AG04450 (cell line): ENCODE results near the gene DENND6B. TPM values are rescaled to one million over a fixed set of nuclear protein-coding genes. Genes with fewer than 3 reads are reported as not detected.
"Not testable (repeated sequence)": the region's sequence is repeated elsewhere in the genome, so short reads cannot be mapped to it uniquely, and the experiment has no call there.

ENCODE experiments used
- CTCF ChIA-PET: fragments of 300-600, 350-600 bp; formaldehyde crosslinking; extraction: SDS; loops from one replicate; lab custom pipeline; 2022; ENCODE audit warnings: antibody characterized with exemption, inconsistent platforms; lab: Charles Lee
- POLR2A ChIA-PET: fragments of 350-600 bp; formaldehyde crosslinking; extraction: SDS; loops from one replicate; lab custom pipeline; 2021; ENCODE audit warnings: antibody characterized with exemption, inconsistent platforms; lab: Yijun Ruan, JAX
- DNase-seq: peaks from one replicate; pipeline ENCODE4 v3.0.0-alpha.2; 2011; ENCODE audit warnings: low read depth, low spot score
- H3K27ac ChIP-seq: one replicate; pipeline ENCODE4 v1.5.1; 2012; ENCODE audit warnings: low read depth, low read length, control low read depth
- H3K27me3 ChIP-seq: one replicate; pipeline ENCODE4 v1.6.0; 2012; ENCODE audit warnings: low read length; ENCODE audit not compliant: control insufficient read depth, insufficient read depth
- H3K4me3 ChIP-seq: 2 replicates; pipeline ENCODE4 v1.5.1; 2011; ENCODE audit warnings: mild to moderate bottlenecking, low read depth, low read length, control low read depth
- H3K9me3 ChIP-seq: 2 replicates; pipeline ENCODE4 v1.5.1; 2012; ENCODE audit warnings: low read length; ENCODE audit not compliant: control insufficient read depth, insufficient read depth
- CTCF ChIP-seq: IDR thresholded peaks from 2 replicates; pipeline ENCODE4 v1.5.1; 2011; ENCODE audit warnings: low read depth, low read length, control low read depth, inconsistent platforms
- polyA plus RNA-seq: library from polyadenylated mRNA; depleted of rRNA; stranded (reverse); fragments of >200 nt; gene quantifications from 2 replicates; pipeline ENCODE4 v1.2.3, GENCODE V29; 2011

DENND6B gene
- polyA plus RNA-seq, 1 experiment = 2.4 TPM

GRCh38 chr22:50338860-50339462, 12.1 kb upstream of the DENND6B start:
- Histone ChIP-seq H3K4me3 (no peak overlapping the region), H3K27me3 (no peaks in the 10 kb centered on the region), H3K27ac (no peak overlapping the region), H3K9me3 (no peaks in the 10 kb centered on the region; the same call in 1 of the 2 replicates)
- ChIA-PET POLR2A (no interaction called here), CTCF (no interaction called here)
- TF ChIP-seq CTCF = no peak
- no peak for DNase-seq

- no peak for DNase-seq
- no peaks in the 10 kb centered on the region for H3K27me3 ChIP-seq
- H3K9me3 ChIP-seq = no peaks in the 10 kb centered on the region; the same call in 1 of the 2 replicates
- ChIA-PET POLR2A (no interaction called here), CTCF (no interaction called here)
- TF ChIP-seq CTCF = no peak
- peak overlapping the region; percentile 31 for H3K27ac ChIP-seq
- H3K4me3 ChIP-seq = no peak overlapping the region
These were observed 11.3 kb upstream of the DENND6B start for GRCh38 chr22:50338042-50338573.

GRCh38 chr22:50337262-50338041, 10.6 kb upstream of the DENND6B start:
- ChIA-PET CTCF (no interaction called here), POLR2A (no interaction called here)
- no peak for TF ChIP-seq CTCF
- Histone ChIP-seq H3K4me3 (no peak overlapping the region), H3K9me3 (no peaks in the 10 kb centered on the region; the same call in 1 of the 2 replicates), H3K27me3 (no peaks in the 10 kb centered on the region), H3K27ac (peak overlapping the region; percentile 31)
- DNase-seq = no peak

- POLR2A ChIA-PET, CTCF ChIA-PET, DNase-seq, H3K27me3 ChIP-seq, H3K4me3 ChIP-seq, H3K9me3 ChIP-seq, H3K27ac ChIP-seq: not testable (repeated sequence)
These were observed 7.6 kb upstream of the DENND6B start for GRCh38 chr22:50334433-50334832.

- Histone ChIP-seq H3K27ac (no peak overlapping the region), H3K4me3 (no peak overlapping the region), H3K27me3 (no peaks in the 10 kb centered on the region), H3K9me3 (no peaks in the 10 kb centered on the region; the same call in 1 of the 2 replicates)
- TF ChIP-seq CTCF = no peak
- CTCF ChIA-PET = interaction anchor here (0.7 to 4.7 kb wide), 3 partner anchors 13 to 88 kb away, joined by 3 to 23 read pairs (median 4); no protein-coding TSS in a partner anchor
- POLR2A ChIA-PET = interaction anchor here (0.6 kb wide), 2 partner anchors 88 to 137 kb away, joined by 4 to 6 read pairs; no protein-coding TSS in a partner anchor
- no peak for DNase-seq
These were observed 2.4 kb upstream of the DENND6B start for GRCh38 chr22:50329236-50329635.
